ENCODE results near the gene GREB1L. TPM values are rescaled to one million over a fixed set of nuclear protein-coding genes. Genes with fewer than 3 reads are reported as not detected.

GREB1L gene
- total and polyA plus RNA-seq, 12 donors = 0.39 to 4.9 (median 1.3) TPM

DNA sequence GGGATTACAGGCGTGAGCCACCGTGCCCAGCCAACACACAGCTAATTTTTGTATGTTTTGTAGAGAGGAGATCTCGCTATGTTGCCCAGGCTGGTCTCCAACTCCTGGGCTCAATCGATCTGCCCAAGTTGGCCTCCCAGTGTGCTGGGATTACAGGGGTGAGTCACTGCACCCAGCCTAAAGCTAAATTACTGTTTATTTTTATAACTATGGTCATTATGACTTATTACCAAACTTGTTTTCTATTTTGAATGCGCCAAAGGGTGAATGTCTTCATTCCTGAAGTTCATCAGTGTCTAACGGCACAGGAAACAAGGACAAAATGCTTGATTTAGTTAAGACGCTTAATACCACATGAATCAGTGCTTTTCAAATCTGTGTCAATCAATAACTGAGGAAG is 38.9 kb upstream of the GREB1L start:
- H3K27ac ChIP-seq = no peak overlapping the region
- no peaks in the 10 kb centered on the region for H3K27me3 ChIP-seq
- intact Hi-C loops (cut with DNase I) = loop anchor here in 1 of 2 donors (10.0 kb wide), 1 partner anchor 302 kb away; no protein-coding TSS in a partner anchor
- WGBS, 4 donors = 87 to 96% (median 93%) methylated on average over 7 of the region's 7 CpGs
- H3K4me1 ChIP-seq (replicated peaks in 1 of 2) = no peaks in the 10 kb centered on the region
- H3K9me3 ChIP-seq (replicated peaks in 1 of 3) = no peaks in the 10 kb centered on the region
- TF ChIP-seq POLR2A (IDR thresholded peaks at IDR 0.05) = no peak
- TF ChIP-seq, protein P1, sequence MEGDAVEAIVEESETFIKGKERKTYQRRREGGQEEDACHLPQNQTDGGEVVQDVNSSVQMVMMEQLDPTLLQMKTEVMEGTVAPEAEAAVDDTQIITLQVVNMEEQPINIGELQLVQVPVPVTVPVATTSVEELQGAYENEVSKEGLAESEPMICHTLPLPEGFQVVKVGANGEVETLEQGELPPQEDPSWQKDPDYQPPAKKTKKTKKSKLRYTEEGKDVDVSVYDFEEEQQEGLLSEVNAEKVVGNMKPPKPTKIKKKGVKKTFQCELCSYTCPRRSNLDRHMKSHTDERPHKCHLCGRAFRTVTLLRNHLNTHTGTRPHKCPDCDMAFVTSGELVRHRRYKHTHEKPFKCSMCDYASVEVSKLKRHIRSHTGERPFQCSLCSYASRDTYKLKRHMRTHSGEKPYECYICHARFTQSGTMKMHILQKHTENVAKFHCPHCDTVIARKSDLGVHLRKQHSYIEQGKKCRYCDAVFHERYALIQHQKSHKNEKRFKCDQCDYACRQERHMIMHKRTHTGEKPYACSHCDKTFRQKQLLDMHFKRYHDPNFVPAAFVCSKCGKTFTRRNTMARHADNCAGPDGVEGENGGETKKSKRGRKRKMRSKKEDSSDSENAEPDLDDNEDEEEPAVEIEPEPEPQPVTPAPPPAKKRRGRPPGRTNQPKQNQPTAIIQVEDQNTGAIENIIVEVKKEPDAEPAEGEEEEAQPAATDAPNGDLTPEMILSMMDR (IDR thresholded peaks at IDR 0.05) = no peak
- H3K4me3 ChIP-seq = no peak overlapping the region
- no peak for DNase-seq
- no peaks in the 10 kb centered on the region for H3K36me3 ChIP-seq (replicated peaks in 1 of 2)

DNA sequence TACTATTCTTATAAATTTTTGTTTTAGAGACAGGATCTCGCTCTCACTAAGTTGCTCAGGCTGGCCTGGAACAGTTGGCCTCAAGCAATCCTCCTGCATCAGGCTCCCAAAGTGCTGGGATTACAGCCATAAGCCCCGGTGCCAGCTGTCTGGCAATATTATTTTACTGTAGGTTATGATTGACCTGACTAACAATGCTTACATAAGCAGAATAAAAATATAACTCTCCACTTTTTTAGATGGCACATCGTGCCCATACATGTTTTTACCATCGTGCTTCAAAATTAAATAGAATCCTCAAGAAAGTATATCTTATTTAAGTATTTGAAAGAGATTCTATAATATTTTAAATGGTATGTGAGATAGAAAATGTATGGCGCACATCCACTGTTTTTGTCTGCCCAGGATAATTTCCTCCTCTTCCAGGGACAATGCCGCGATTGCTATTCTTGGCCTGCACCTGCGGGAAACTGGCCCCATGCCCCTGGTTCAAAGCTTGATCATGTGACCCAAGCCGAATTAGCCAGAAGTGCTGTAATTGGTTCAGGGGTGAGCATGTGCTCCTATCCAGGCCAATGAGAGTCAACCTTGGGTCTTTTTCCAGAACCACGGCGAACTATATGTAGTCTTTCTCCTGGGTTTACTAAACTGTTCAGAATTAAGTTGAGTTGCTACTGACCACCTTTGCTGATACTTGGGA is 38.3 kb upstream of the GREB1L start:
- Histone ChIP-seq H3K4me1 (replicated peaks in 1 of 2) (no peaks in the 10 kb centered on the region), H3K27ac (no peak overlapping the region), H3K27me3 (no peaks in the 10 kb centered on the region), H3K9me3 (replicated peaks in 1 of 3) (no peaks in the 10 kb centered on the region), H3K4me3 (no peak overlapping the region), H3K36me3 (replicated peaks in 1 of 2) (no peaks in the 10 kb centered on the region)
- 87 to 93% (median 89%) methylated on average over 11 of the region's 11 CpGs for WGBS, 4 donors
- intact Hi-C loops (cut with DNase I) = loop anchor here in 1 of 2 donors (10.0 kb wide), 1 partner anchor 301 kb away; no protein-coding TSS in a partner anchor
- DNase-seq = no peak
- TF ChIP-seq POLR2A (IDR thresholded peaks at IDR 0.05) = no peak
- TF ChIP-seq, protein P1 (IDR thresholded peaks at IDR 0.05) = no peak

DNA sequence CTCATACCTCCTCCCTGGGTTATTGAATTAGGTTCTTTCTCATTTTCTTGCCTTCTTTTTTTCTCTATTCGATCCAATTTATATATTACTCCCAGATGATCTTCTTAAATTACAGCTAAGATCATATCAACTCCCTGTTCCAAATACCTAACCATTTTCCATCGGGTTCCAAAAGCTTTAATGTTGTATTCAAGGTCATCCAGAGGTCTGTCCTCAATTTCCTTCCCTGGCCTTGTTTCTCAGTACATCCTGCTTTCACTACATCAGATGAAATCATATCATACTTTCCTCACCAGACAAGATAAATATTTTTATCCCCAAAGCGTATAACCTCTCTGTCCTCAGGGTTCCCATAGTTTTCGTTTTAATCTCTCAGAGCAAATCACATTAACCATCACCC is 36.3 kb upstream of the GREB1L start:
- no peaks in the 10 kb centered on the region for H3K27me3 ChIP-seq
- intact Hi-C loops (cut with DNase I) = loop anchor here in 1 of 2 donors (10.0 kb wide), 1 partner anchor 299 kb away; no protein-coding TSS in a partner anchor
- no peak for DNase-seq
- no peak overlapping the region for H3K4me3 ChIP-seq
- H3K27ac ChIP-seq = no peak overlapping the region
- no peaks in the 10 kb centered on the region for H3K9me3 ChIP-seq (replicated peaks in 1 of 3)
- no peaks in the 10 kb centered on the region for H3K4me1 ChIP-seq (replicated peaks in 1 of 2)
- no peaks in the 10 kb centered on the region for H3K36me3 ChIP-seq (replicated peaks in 1 of 2)
- WGBS, 4 donors = 51 to 56% (median 54%) methylated on average over 4 of the region's 4 CpGs
- TF ChIP-seq POLR2A (IDR thresholded peaks at IDR 0.05) = no peak
- TF ChIP-seq, protein P1 (IDR thresholded peaks at IDR 0.05) = no peak

DNA sequence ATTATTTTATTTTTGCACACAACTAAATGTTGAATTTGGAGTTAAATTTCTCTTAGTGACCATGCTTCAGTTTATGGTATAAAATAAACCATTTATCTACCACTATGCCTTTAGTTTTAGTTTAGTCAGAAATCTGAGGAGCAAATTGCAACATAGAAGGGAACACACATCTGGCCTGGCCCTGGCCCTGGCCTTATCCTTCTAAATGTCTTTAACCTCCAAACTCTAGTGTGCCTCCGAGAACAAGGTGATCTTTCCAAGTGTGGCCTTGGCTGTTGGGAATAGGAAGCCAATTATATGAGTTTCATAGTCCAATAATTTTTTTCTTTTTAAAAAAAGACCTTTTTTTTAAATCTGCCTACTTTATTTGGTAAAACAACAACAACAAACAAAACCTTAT is 31.8 kb upstream of the GREB1L start:
- H3K4me1 ChIP-seq (replicated peaks in 1 of 2) = no peaks in the 10 kb centered on the region
- intact Hi-C loops (cut with DNase I) = no loop called here
- H3K4me3 ChIP-seq = no peak overlapping the region
- no peak overlapping the region for H3K27ac ChIP-seq
- H3K36me3 ChIP-seq (replicated peaks in 1 of 2) = no peaks in the 10 kb centered on the region
- DNase-seq = no peak
- no peaks in the 10 kb centered on the region for H3K9me3 ChIP-seq (replicated peaks in 1 of 3)
- WGBS, 4 donors = 33 to 48% (median 38%) methylated on average over 1 of the region's 1 CpG
- no peaks in the 10 kb centered on the region for H3K27me3 ChIP-seq
- TF ChIP-seq, protein P1 (IDR thresholded peaks at IDR 0.05) = no peak
- TF ChIP-seq POLR2A (IDR thresholded peaks at IDR 0.05) = no peak

Data from adrenal gland (tissue), 12 donors.